Activated T-helper 2 cell treated with anti-CD3 and anti-CD28 coated beads, Interferon-gamma antibody, Interleukin-2, Interleukin-4, amounts not matched to agents 10 μg/mL and 5 μg/mL and 100 μg/mL, durations not matched to agents 14 hours and 24 hours and 36 hours (primary cell): ENCODE data around the gene DNAI1. TPM values are rescaled to one million over a fixed set of nuclear protein-coding genes. Genes with fewer than 3 reads are reported as not detected.
"Not testable (repeated sequence)": the region's sequence is repeated elsewhere in the genome, so short reads cannot be mapped to it uniquely, and the experiment has no call there.

ENCODE experiments used
- DNase-seq: peaks from one replicate; pipeline ENCODE4 v3.0.0; 2021; ENCODE audit warnings: low spot score
- H3K27ac Mint-ChIP-seq: one replicate; pipeline ENCODE4 v1.8.0; 2021; ENCODE audit warnings: mixed read lengths
- H3K27me3 Mint-ChIP-seq: one replicate; pipeline ENCODE4 v1.8.0; 2021; ENCODE audit warnings: low read depth, mixed read lengths
- H3K36me3 Mint-ChIP-seq: one replicate; pipeline ENCODE4 v1.8.0; 2021; ENCODE audit warnings: low read depth, mixed read lengths
- H3K4me1 Mint-ChIP-seq: one replicate; pipeline ENCODE4 v1.8.0; 2021; ENCODE audit warnings: low read depth, mixed read lengths
- H3K4me3 Mint-ChIP-seq: one replicate; pipeline ENCODE4 v1.8.0; 2021; ENCODE audit warnings: low read depth, mild to moderate bottlenecking, moderate library complexity, mixed read lengths
- H3K9me3 Mint-ChIP-seq: one replicate; pipeline ENCODE4 v1.8.0; 2021; ENCODE audit warnings: mixed read lengths
- intact Hi-C: fragments of 100-400 bp; cut with micrococcal nuclease; formaldehyde crosslinking; loops from one replicate; pipeline ENCODE4 v1.15.1; 2023
- total RNA-seq: library from RNA; stranded (reverse); gene quantifications from 2 replicates; pipeline ENCODE4 v1.2.3, GENCODE V29; 2022

Gene DNAI1
- total RNA-seq, 1 donor from 2014 or later, result not detected

GRCh38 chr9:34437926-34438307, 20.7 kb upstream of the DNAI1 start:
- H3K9me3 Mint-ChIP-seq, H3K27ac Mint-ChIP-seq, H3K36me3 Mint-ChIP-seq, H3K4me1 Mint-ChIP-seq, H3K4me3 Mint-ChIP-seq, H3K27me3 Mint-ChIP-seq, DNase-seq: not testable (repeated sequence)
- intact Hi-C loops, result loop anchor here (1.0 to 5.0 kb wide), 3 partner anchors 62 to 154 kb away; no protein-coding TSS in a partner anchor

GRCh38 chr9:34438465-34438864, 20.1 kb upstream of the DNAI1 start:
- intact Hi-C loops, result loop anchor here (5.0 kb wide), 1 partner anchor 154 kb away; no protein-coding TSS in a partner anchor
- H3K4me1 Mint-ChIP-seq, H3K36me3 Mint-ChIP-seq, H3K27me3 Mint-ChIP-seq, H3K27ac Mint-ChIP-seq, DNase-seq, H3K4me3 Mint-ChIP-seq, H3K9me3 Mint-ChIP-seq: not testable (repeated sequence)

- H3K36me3 Mint-ChIP-seq, result no peaks in the 10 kb centered on the region
- intact Hi-C loops, result no loop called here
- no peak overlapping the region for H3K27ac Mint-ChIP-seq
- no peak for DNase-seq
- H3K27me3 Mint-ChIP-seq, result no peaks in the 10 kb centered on the region
- H3K4me3 Mint-ChIP-seq, result no peak overlapping the region
- no peaks in the 10 kb centered on the region for H3K9me3 Mint-ChIP-seq
- H3K4me1 Mint-ChIP-seq, result no peaks in the 10 kb centered on the region
Observed at GRCh38 chr9:34440017-34440416, 18.6 kb upstream of the DNAI1 start.

- no peaks in the 10 kb centered on the region for H3K9me3 Mint-ChIP-seq
- no peaks in the 10 kb centered on the region for H3K4me1 Mint-ChIP-seq
- no peak for DNase-seq
- H3K27ac Mint-ChIP-seq, result no peak overlapping the region
- H3K4me3 Mint-ChIP-seq, result no peak overlapping the region
- no peaks in the 10 kb centered on the region for H3K36me3 Mint-ChIP-seq
- no peaks in the 10 kb centered on the region for H3K27me3 Mint-ChIP-seq
- intact Hi-C loops, result no loop called here
Observed at GRCh38 chr9:34442770-34443169, 15.8 kb upstream of the DNAI1 start.

- intact Hi-C loops, result no loop called here
- H3K27ac Mint-ChIP-seq, result no peak overlapping the region
- H3K9me3 Mint-ChIP-seq, result no peaks in the 10 kb centered on the region
- H3K4me1 Mint-ChIP-seq, result no peaks in the 10 kb centered on the region
- DNase-seq, result no peak
- H3K36me3 Mint-ChIP-seq, result no peaks in the 10 kb centered on the region
- no peaks in the 10 kb centered on the region for H3K27me3 Mint-ChIP-seq
- no peak overlapping the region for H3K4me3 Mint-ChIP-seq
Observed at GRCh38 chr9:34443533-34443932, 15.1 kb upstream of the DNAI1 start.

- Mint-ChIP-seq H3K27me3 (no peaks in the 10 kb centered on the region), H3K4me3 (no peak overlapping the region), H3K9me3 (no peaks in the 10 kb centered on the region), H3K27ac (no peak overlapping the region), H3K36me3 (no peaks in the 10 kb centered on the region), H3K4me1 (no peaks in the 10 kb centered on the region)
- intact Hi-C loops, result no loop called here
- DNase-seq, result no peak
Observed at GRCh38 chr9:34443976-34444375, 14.6 kb upstream of the DNAI1 start.

- intact Hi-C loops, result no loop called here
- Mint-ChIP-seq H3K9me3 (no peaks in the 10 kb centered on the region), H3K4me1 (peaks cover 8% of the 10 kb centered on the region), H3K36me3 (no peaks in the 10 kb centered on the region), H3K27me3 (no peaks in the 10 kb centered on the region), H3K27ac (no peak overlapping the region), H3K4me3 (no peak overlapping the region)
- DNase-seq, result no peak
Observed at GRCh38 chr9:34446468-34446891, 12.1 kb upstream of the DNAI1 start.

GRCh38 chr9:34446951-34447350, 11.7 kb upstream of the DNAI1 start:
- Mint-ChIP-seq H3K27me3 (no peaks in the 10 kb centered on the region), H3K4me3 (no peak overlapping the region), H3K27ac (no peak overlapping the region), H3K36me3 (no peaks in the 10 kb centered on the region), H3K4me1 (peaks cover 13% of the 10 kb centered on the region), H3K9me3 (no peaks in the 10 kb centered on the region)
- intact Hi-C loops, result no loop called here
- no peak for DNase-seq

- no peaks in the 10 kb centered on the region for H3K9me3 Mint-ChIP-seq
- peaks cover 26% of the 10 kb centered on the region for H3K4me1 Mint-ChIP-seq
- no peak overlapping the region for H3K27ac Mint-ChIP-seq
- no peak overlapping the region for H3K4me3 Mint-ChIP-seq
- intact Hi-C loops, result loop anchor here (10.0 kb wide), 2 partner anchors 664 to 1156 kb away; partner anchors contain the start of genes ATOSB and NFX1
- no peaks in the 10 kb centered on the region for H3K27me3 Mint-ChIP-seq
- no peak for DNase-seq
- H3K36me3 Mint-ChIP-seq, result no peaks in the 10 kb centered on the region
Observed at GRCh38 chr9:34450644-34451043, 8.0 kb upstream of the DNAI1 start.

- no peaks in the 10 kb centered on the region for H3K9me3 Mint-ChIP-seq
- intact Hi-C loops, result loop anchor here (10.0 kb wide), 2 partner anchors 664 to 1156 kb away; partner anchors contain the start of genes ATOSB and NFX1
- no peaks in the 10 kb centered on the region for H3K27me3 Mint-ChIP-seq
Observed at GRCh38 chr9:34451135-34451534, 7.5 kb upstream of the DNAI1 start.

GRCh38 chr9:34451545-34451944, 7.1 kb upstream of the DNAI1 start:
- Mint-ChIP-seq H3K4me1 (peaks cover 31% of the 10 kb centered on the region), H3K4me3 (no peak overlapping the region), H3K9me3 (no peaks in the 10 kb centered on the region), H3K27ac (peak overlapping the region; percentile 19), H3K36me3 (no peaks in the 10 kb centered on the region), H3K27me3 (no peaks in the 10 kb centered on the region)
- intact Hi-C loops, result loop anchor here (10.0 kb wide), 2 partner anchors 663 to 1157 kb away; partner anchors contain the start of genes ATOSB and NFX1
- DNase-seq, result no peak

More at GRCh38 chr9:34451135-34451534, 7.5 kb upstream of the DNAI1 start:
- no peak overlapping the region for H3K27ac Mint-ChIP-seq
- no peak overlapping the region for H3K4me3 Mint-ChIP-seq
- no peaks in the 10 kb centered on the region for H3K36me3 Mint-ChIP-seq
- H3K4me1 Mint-ChIP-seq, result peaks cover 27% of the 10 kb centered on the region
- DNase-seq, result no peak

GRCh38 chr9:34452568-34452967, 6.0 kb upstream of the DNAI1 start:
- no peak overlapping the region for H3K27ac Mint-ChIP-seq
- H3K36me3 Mint-ChIP-seq, result no peaks in the 10 kb centered on the region
- intact Hi-C loops, result loop anchor here (10.0 kb wide), 2 partner anchors 662 to 1158 kb away; partner anchors contain the start of genes ATOSB and NFX1
- no peaks in the 10 kb centered on the region for H3K9me3 Mint-ChIP-seq
- no peak overlapping the region for H3K4me3 Mint-ChIP-seq
- no peak for DNase-seq
- no peaks in the 10 kb centered on the region for H3K27me3 Mint-ChIP-seq
- H3K4me1 Mint-ChIP-seq, result peaks cover 41% of the 10 kb centered on the region

- Mint-ChIP-seq H3K9me3 (no peaks in the 10 kb centered on the region), H3K36me3 (no peaks in the 10 kb centered on the region), H3K4me3 (peak overlapping the region; percentile 30), H3K4me1 (peaks cover 48% of the 10 kb centered on the region), H3K27ac (peak overlapping the region; percentile 41), H3K27me3 (peaks cover 5% of the 10 kb centered on the region)
- no peak for DNase-seq
- intact Hi-C loops, result loop anchor here (5.0 to 10.0 kb wide), 4 partner anchors 158 to 1160 kb away; partner anchors contain the start of genes ATOSB, DNAJB5, NFX1 and RPP25L
Observed at GRCh38 chr9:34454571-34455065, 4.0 kb upstream of the DNAI1 start.
